Stimulated activated naive CD4-positive, alpha-beta T cell (primary cell): ENCODE measurements around the gene NXPH1.

ENCODE experiments used
- DNase-seq, 6 experiments: peaks; one replicate each; lab custom pipeline; 2025; lab: John Stamatoyannopoulos, UW

The NXPH1 gene

DNA sequence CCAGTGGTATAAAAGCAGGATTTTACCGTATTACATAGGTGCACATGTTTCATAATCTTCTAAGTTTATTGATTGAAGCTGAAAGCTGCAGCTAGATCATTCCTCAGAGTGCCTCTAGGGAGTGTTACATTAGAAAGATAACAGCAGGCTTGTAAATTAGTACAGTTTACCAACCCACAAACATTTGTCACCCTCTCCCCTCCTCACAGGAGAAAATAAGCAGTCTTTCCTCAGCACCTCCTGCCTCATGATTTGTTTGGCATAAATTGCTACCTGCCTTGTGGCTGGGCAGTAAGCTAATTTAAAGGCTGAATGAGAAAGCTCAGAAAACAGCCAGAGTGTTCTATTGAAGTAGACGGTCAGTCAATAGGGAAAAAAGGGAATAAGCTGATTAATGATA is 74.2 kb downstream of the NXPH1 start:
- no peak for DNase-seq

DNA sequence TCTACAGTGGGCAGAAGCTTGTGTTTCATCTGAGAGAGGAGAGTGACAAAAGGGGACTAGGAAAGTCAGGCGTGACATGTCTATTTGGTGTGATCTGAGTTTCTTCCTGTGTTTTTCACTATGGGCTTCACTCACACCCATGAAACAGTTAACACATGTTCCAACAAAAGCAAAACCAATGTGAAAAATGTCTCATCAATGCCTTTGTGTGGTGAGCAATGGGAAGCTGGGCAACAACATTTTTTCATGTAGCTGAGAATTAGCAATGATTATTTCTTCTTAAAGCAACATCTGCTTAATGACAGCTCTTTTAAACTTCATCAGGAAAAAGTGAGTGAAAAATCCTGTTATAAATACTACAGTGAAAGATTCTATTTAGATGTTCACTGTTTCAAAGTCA is 76.2 kb downstream of the NXPH1 start:
- DNase-seq = no peak

GRCh38 chr7:8511855-8512254 is 78.4 kb downstream of the NXPH1 start:
- no peak for DNase-seq

DNA sequence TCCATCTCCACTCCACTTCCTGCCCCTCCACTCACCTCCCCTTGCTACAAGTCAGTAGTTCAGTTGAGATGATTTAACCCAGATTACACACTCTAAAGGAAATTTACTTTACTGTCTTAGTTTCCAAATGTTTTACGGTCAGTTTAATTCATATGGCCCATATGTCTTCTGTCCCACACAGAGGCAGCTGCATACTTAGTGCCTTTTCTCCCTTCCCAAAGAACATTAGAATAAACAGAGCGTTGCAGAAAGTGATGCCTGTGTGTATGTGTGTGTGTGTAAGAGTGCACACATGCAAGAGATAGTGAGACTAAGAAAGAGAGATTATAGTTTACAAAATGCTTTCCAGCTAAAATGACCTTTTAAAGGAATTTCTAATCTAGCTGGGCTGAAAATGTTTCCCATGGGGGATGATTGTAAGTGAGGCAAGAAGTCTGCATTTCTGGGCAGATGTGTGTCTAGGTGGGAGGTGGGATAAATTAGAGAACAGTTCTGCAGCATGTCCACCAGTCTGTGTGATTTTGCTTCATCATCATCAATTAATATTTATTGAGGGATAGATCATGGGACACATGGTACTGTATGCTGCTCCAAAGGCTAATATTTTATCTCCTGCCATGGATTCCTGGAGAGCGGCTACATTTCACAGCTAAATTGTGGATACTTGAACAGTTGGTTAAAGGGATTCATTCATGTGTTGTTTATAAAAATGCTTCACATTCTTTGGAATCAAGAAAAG is 81.5 kb downstream of the NXPH1 start:
- no peak for DNase-seq

- no peak for DNase-seq
These were observed 82.3 kb downstream of the NXPH1 start for GRCh38 chr7:8515640-8516185.

GRCh38 chr7:8516976-8517375 is 83.6 kb downstream of the NXPH1 start:
- no peak for DNase-seq

DNA sequence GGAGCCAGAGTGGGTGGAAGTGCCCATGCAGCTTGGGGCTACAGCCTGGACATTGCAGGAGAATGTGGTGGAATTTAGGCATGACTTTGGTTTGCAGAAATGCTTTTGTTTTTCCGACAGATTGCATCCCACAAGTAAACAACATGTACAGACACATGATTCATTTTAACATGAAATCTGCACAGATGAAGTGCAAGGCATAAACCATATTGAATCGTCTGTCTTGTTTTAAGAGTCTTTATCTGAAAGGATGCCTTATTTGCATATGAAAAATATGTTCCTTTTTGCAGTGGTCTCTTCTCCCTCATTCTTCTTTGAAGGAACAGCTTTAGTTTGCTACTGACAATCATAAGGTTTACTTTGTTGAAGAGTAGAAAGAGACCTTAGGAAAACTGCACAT is 94.9 kb downstream of the NXPH1 start:
- no peak for DNase-seq

DNA sequence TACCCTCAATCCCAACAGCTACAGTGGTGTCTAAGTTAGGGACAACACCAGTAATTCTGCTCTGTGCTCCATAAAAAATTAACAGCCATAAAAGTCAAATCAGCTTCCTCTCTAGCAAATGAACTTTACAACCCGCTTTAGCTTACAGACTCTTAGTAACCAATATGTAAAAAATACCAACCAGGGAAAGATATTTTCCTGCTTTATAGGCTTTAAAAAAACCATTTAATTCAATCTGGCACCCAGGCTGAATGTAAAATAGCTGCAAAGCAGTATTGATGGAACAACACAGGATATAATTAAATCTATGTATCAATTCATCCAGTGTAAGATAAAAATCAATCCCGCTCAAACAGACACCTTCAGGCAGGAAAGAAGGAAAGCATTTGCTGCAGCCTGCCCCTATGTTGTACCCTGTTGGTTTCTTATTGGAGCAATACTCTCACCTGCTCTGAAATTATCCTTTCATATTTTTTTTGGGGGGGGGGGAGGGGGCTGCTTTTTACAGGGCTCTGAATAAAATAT is 98.6 kb downstream of the NXPH1 start:
- DNase-seq = no peak

DNA sequence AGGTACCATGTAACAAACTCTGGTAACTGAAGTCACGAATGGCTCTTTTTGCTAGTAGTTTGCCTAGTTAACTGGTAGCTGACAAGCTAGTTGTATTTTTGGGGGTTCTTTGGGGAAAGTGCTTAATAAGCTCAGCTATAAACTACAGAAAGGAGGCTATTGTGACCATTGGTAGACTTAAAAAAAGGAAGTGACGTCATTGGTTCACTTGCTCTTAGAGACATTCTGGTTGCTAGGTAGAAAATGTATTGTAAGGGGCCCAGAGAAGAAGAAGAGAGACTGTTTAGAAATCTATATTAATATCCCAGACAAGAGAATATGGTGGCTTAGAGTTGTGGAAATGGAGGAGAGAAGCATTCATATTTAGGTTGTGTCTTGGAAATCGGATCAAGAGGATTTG is 103.0 kb downstream of the NXPH1 start:
- no peak for DNase-seq

GRCh38 chr7:8549046-8549445 is 115.6 kb downstream of the NXPH1 start:
- no peak for DNase-seq

GRCh38 chr7:8560501-8560900 is 127.1 kb downstream of the NXPH1 start:
- DNase-seq = no peak

- DNase-seq = no peak
These were observed 128.0 kb downstream of the NXPH1 start for GRCh38 chr7:8561449-8561848.

GRCh38 chr7:8564281-8564680 is 130.9 kb downstream of the NXPH1 start:
- DNase-seq = no peak

- DNase-seq = no peak
These were observed 132.6 kb downstream of the NXPH1 start for GRCh38 chr7:8566016-8566415.

GRCh38 chr7:8567626-8568025 is 134.2 kb downstream of the NXPH1 start:
- DNase-seq = no peak

DNA sequence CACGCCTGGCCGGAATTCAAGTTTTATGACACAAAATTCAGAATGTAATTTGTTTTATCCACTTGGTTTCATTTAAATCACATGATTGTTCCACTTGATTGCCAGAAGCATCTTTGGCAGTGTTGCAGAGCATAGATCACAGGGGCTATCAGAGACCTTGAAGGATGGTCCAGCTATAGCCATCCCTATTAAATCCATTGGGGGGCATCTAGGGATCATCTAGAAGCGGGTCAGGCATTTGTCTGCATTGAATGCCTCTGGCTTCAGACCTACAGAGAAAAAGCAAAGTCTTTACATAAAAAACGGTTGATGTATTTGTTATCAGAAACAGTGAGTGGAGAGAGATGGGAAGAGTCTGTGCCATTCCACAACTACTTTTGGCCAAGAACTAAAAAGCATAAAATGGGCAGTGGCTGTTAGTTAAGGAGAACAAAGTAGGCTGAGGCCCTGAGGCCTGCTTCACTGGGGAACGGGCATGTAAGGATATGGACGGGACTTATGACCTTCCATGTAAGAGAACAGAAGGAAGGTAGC is 146.3 kb downstream of the NXPH1 start:
- DNase-seq = no peak

- DNase-seq = no peak
These were observed 148.4 kb downstream of the NXPH1 start for GRCh38 chr7:8581842-8582241.

DNA sequence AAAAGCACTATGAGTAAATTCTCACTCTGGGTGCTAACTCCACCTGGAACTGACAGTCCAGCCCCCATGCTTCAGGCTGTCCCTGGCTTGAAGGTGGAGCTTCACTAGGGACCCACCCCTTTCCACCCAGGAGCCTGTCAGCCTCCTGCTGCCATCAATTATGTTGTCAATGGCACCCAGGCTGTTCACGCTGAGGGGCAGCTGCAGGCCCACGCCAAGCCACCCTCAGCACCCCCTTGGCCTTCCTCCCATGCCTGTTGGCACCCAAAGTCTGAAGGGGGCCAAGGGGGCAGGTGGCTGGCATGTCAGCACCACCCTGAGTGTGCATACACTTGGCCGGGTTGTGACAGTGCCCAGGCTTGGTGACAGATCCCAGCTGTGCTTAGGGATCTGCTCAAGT is 149.3 kb downstream of the NXPH1 start:
- no peak for DNase-seq

DNA sequence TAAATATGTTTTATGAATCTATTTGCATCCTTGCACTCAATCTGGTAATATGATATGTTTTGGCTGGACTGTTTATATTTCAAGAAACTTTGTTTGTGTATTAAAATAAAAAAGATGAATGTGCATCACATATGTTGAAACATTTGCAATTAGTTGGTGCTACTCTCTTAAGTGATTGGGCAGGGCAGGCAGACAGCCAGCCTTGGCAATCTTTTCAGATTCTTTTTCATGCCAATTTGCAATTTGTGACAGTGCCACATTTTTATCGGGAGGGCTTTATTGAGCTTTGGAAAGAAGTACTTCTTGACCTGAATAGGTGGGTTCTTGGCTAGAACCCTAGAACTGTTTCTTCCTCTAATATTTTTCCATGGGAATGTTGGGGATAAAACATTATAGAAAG is 152.2 kb downstream of the NXPH1 start:
- no peak for DNase-seq

DNA sequence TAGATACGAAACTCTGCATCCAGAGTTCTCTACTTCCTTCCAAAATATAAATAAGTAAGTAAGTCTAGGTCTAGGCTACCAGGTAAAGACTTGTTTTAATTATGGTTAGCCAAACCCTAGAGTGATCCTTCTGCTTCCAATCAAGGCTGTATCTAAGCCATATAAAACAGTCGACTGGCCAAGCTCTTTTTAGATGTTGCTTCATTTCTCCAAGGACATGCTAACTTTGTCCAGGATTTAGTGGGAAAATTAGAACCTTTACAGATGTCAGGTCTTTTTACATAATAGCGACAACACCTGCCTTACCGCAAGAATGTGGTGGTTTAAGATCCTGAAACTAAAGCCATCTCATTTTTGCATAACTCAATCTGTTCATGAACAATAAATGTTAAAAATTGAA is 156.8 kb downstream of the NXPH1 start:
- DNase-seq = no peak

- DNase-seq = no peak
These were observed 157.4 kb downstream of the NXPH1 start for GRCh38 chr7:8590791-8591190.

- DNase-seq = no peak
These were observed 157.9 kb downstream of the NXPH1 start for GRCh38 chr7:8591289-8591688.

GRCh38 chr7:8592167-8592566 is 158.8 kb downstream of the NXPH1 start:
- DNase-seq = no peak

DNA sequence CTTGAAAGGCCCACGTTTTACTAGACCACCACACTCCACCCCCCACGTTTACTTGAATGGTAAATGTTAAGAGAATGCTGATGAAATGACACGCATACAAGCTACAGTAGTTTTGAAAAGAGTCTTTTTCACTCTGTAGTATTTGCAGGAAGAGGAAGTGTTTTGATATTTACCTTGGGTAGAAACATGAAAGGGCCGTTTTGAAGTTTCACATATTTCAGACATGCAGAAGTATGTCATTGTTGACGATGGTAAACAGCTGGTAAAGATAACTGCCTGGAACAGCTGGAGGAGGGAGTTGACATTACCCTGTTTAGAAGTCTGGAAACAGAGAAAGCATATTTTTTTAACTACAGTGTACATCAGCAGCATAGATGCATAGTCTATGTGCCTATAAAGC is 160.7 kb downstream of the NXPH1 start:
- no peak for DNase-seq
